Gastrocnemius medialis (tissue), 4 donors: Measurements from ENCODE around the gene DUSP6. TPM values are rescaled to one million over a fixed set of nuclear protein-coding genes. Genes with fewer than 3 reads are reported as not detected.
A peak's percentile ranks its signal among the peaks of the same experiment; 100 is the strongest.

ENCODE experiments used
- ATAC-seq, 2 donors: fragments of 150-250 bp; one replicate each; pipeline ENCODE4 v1.9.1; 2016
- DNase-seq, 2 donors: peaks; one replicate each; pipeline ENCODE4 v3.0.0-alpha.2; 2019
- H3K27ac ChIP-seq, 4 donors: fragments of 200-600 bp; sonication (generic); 1 replicate in 1 of 4; 2 replicates in 3 of 4; pipeline ENCODE4 v1.5.1; 2016 to 2018; ENCODE audit warnings: mild to moderate bottlenecking in 2 of 4, moderate library complexity in 1 of 4
- H3K27me3 ChIP-seq, 3 donors: fragments of 200-600 bp; sonication (generic) in 2 of 3; 1 replicate in 1 of 3; 2 replicates in 2 of 3; pipeline versions ENCODE4 v1.5.1 to v1.6.0; 2016 to 2019; ENCODE audit warnings: mild to moderate bottlenecking in 1 of 3, moderate library complexity in 1 of 3
- H3K36me3 ChIP-seq, 2 donors: fragments of 200-600 bp; sonication (generic) in 1 of 2; one replicate each; pipeline ENCODE4 v1.5.1; 2017 to 2018
- H3K4me1 ChIP-seq, 2 donors: fragments of 200-600 bp; sonication (generic) in 1 of 2; one replicate each; pipeline ENCODE4 v1.5.1; 2016 to 2017; ENCODE audit warnings: mild to moderate bottlenecking in 2 of 2
- H3K4me3 ChIP-seq, 4 donors: fragments of 200-600 bp; sonication (generic) in 3 of 4; 1 replicate in 1 of 4; 2 replicates in 3 of 4; pipeline ENCODE4 v1.5.1; 2016 to 2019; ENCODE audit warnings: mild to moderate bottlenecking in 2 of 4
- H3K9me3 ChIP-seq, 3 donors: fragments of 200-600 bp; sonication (generic) in 2 of 3; 1 replicate in 1 of 3; 2 replicates in 2 of 3; pipeline ENCODE4 v1.5.1; 2016 to 2019
- POLR2A ChIP-seq, 2 donors: fragments of 450-650 bp; IDR thresholded peaks; one replicate each; pipeline ENCODE4 v1.6.1; 2017; ENCODE audit warnings: antibody characterized with exemption in 2 of 2, mild to moderate bottlenecking in 2 of 2, moderate library complexity in 2 of 2
- in situ Hi-C, 4 donors: fragments of 200-750 bp; cut with MboI; loops; one replicate each; pipeline versions ENCODE4 v1.15.0 to v1.8.0; 2017; ENCODE audit warnings: low sequenced_read_pairs in 4 of 4
- intact Hi-C: fragments of 100-400 bp; cut with DNase I; formaldehyde crosslinking; loops from one replicate; pipeline ENCODE4 v1.15.1; 2023; ENCODE audit warnings: low total_unique reads
- total RNA-seq, 4 donors: library from RNA; depleted of rRNA; stranded (reverse); fragments of >200 nt; gene quantifications; one replicate each; pipeline versions ENCODE4 v1.1.0 to v1.2.3, GENCODE V29; 2016
- TF ChIP-seq, protein P1 (sequence below), 5 experiments: fragments of 450-650 bp in 3 of 5; fragments of 200-600 bp in 2 of 5; sonication (generic) in 2 of 5; IDR thresholded peaks in 4 of 5; conservative IDR thresholded peaks in 1 of 5; 1 replicate in 4 of 5; 2 replicates in 1 of 5; pipeline ENCODE4 v1.5.1; 2016 to 2019; ENCODE audit warnings: antibody characterized with exemption in 5 of 5, mild to moderate bottlenecking in 3 of 5, moderate library complexity in 3 of 5

Gene DUSP6, protein sequence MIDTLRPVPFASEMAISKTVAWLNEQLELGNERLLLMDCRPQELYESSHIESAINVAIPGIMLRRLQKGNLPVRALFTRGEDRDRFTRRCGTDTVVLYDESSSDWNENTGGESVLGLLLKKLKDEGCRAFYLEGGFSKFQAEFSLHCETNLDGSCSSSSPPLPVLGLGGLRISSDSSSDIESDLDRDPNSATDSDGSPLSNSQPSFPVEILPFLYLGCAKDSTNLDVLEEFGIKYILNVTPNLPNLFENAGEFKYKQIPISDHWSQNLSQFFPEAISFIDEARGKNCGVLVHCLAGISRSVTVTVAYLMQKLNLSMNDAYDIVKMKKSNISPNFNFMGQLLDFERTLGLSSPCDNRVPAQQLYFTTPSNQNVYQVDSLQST
- total RNA-seq, result 10 to 100 TPM in 3 of 4 donors, 1 to 10 TPM in 1; 4.2 to 23.8 (median 12.1) TPM

- DNase-seq, result peak; percentile 75 to 80
- Histone ChIP-seq H3K36me3 (no peaks in the 10 kb centered on the region), H3K9me3 (no peaks in the 10 kb centered on the region), H3K4me1 (peaks cover 4 to 32% of the 10 kb centered on the region in 2 donors), H3K4me3 (peak within 1 kb of the TSS; percentile 71 to 77 (median 74)), H3K27ac (peak within 1 kb of the TSS; percentile 78 to 85 (median 82)), H3K27me3 (peaks cover 50 to 88% (median 77%) of the 10 kb centered on the region in 3 donors)
- intact Hi-C loops, result loop anchor here (5.0 kb wide), 3 partner anchors 170 to 1210 kb away; partner anchors contain the start of genes CEP290 and TMTC3
- ATAC-seq, result peak; percentile 66 to 67
- TF ChIP-seq POLR2A (IDR thresholded peaks at IDR 0.05), result peak; percentile 37 to 54
- TF ChIP-seq, protein P1, sequence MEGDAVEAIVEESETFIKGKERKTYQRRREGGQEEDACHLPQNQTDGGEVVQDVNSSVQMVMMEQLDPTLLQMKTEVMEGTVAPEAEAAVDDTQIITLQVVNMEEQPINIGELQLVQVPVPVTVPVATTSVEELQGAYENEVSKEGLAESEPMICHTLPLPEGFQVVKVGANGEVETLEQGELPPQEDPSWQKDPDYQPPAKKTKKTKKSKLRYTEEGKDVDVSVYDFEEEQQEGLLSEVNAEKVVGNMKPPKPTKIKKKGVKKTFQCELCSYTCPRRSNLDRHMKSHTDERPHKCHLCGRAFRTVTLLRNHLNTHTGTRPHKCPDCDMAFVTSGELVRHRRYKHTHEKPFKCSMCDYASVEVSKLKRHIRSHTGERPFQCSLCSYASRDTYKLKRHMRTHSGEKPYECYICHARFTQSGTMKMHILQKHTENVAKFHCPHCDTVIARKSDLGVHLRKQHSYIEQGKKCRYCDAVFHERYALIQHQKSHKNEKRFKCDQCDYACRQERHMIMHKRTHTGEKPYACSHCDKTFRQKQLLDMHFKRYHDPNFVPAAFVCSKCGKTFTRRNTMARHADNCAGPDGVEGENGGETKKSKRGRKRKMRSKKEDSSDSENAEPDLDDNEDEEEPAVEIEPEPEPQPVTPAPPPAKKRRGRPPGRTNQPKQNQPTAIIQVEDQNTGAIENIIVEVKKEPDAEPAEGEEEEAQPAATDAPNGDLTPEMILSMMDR (IDR thresholded peaks at IDR 0.05 in 4 of 5, conservative IDR thresholded peaks at IDR 0.05 in 1 of 5), result no peak
- in situ Hi-C loops, result no loop called here
These were observed at the start of gene DUSP6 for GRCh38 chr12:89352492-89353187. TSS of gene DUSP6 (minus strand) at chr12:89352501. CDS start at chr12:89352039, 462 bp downstream.

GRCh38 chr12:89401433-89402058, 49.2 kb upstream of the DUSP6 start:
- in situ Hi-C loops (no loop called here), intact Hi-C loops (no loop called here)
- H3K9me3 ChIP-seq, result no peaks in the 10 kb centered on the region
- no peaks in the 10 kb centered on the region for H3K36me3 ChIP-seq
- H3K27ac ChIP-seq, result no peak overlapping the region
- no peaks in the 10 kb centered on the region for H3K27me3 ChIP-seq
- TF ChIP-seq, protein P1 (IDR thresholded peaks at IDR 0.05 in 4 of 5, conservative IDR thresholded peaks at IDR 0.05 in 1 of 5), result no peak
- no peak overlapping the region for H3K4me3 ChIP-seq
- H3K4me1 ChIP-seq, result no peaks in the 10 kb centered on the region
- ATAC-seq, result no peak
- no peak for DNase-seq

DNA sequence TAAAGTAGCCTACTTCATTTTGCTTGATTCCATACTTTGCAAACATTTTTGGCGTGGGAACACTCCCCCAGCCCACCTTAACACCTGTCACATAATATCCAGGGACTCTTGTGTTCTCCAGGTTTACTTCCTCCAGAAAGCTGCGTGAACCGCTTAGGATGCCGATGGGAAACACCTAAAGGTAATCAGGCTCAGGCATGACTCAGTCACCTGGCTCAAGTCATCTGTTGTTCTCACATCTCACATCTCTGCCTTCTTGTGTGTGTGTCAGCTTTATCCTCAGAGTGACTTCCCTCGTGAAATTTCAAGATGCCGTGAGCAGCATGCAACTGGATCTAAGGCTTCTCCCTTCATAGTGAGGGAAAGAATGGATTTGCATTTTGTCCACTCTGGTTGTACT, 48.1 kb upstream of the DUSP6 start:
- in situ Hi-C loops (no loop called here), intact Hi-C loops (no loop called here)
- H3K4me1 ChIP-seq, result no peaks in the 10 kb centered on the region
- no peaks in the 10 kb centered on the region for H3K27me3 ChIP-seq
- no peak overlapping the region for H3K27ac ChIP-seq
- DNase-seq (no peak), ATAC-seq (no peak)
- TF ChIP-seq, protein P1 (IDR thresholded peaks at IDR 0.05 in 4 of 5, conservative IDR thresholded peaks at IDR 0.05 in 1 of 5), result no peak
- TF ChIP-seq POLR2A (IDR thresholded peaks at IDR 0.05), result no peak
- no peak overlapping the region for H3K4me3 ChIP-seq
- H3K36me3 ChIP-seq, result no peaks in the 10 kb centered on the region
- no peaks in the 10 kb centered on the region for H3K9me3 ChIP-seq

- no peaks in the 10 kb centered on the region for H3K36me3 ChIP-seq
- ATAC-seq (no peak), DNase-seq (no peak)
- no peak overlapping the region for H3K4me3 ChIP-seq
- intact Hi-C loops (no loop called here), in situ Hi-C loops (loop anchor here in 1 of 4 donors (25.0 kb wide), 1 partner anchor 108 kb away; no protein-coding TSS in a partner anchor)
- no peaks in the 10 kb centered on the region for H3K9me3 ChIP-seq
- H3K27ac ChIP-seq, result no peak overlapping the region
- TF ChIP-seq POLR2A (IDR thresholded peaks at IDR 0.05), result no peak
- TF ChIP-seq, protein P1 (IDR thresholded peaks at IDR 0.05 in 4 of 5, conservative IDR thresholded peaks at IDR 0.05 in 1 of 5), result no peak
- peaks cover 0 to 3% of the 10 kb centered on the region in 2 donors for H3K4me1 ChIP-seq
- H3K27me3 ChIP-seq, result no peaks in the 10 kb centered on the region
These were observed 43.4 kb upstream of the DUSP6 start for GRCh38 chr12:89395712-89396111.
